Omental fat pad (tissue), 4 donors: ENCODE measurements around the gene EIF4G1. TPM values are rescaled to one million over a fixed set of nuclear protein-coding genes. Genes with fewer than 3 reads are reported as not detected.

Experiments used
- ATAC-seq: fragments of 150-250 bp; one replicate; pipeline ENCODE4 v1.9.1; 2016; ENCODE audit warnings: mild to moderate bottlenecking, moderate library complexity; ENCODE audit not compliant: low FRiP score
- DNase-seq: peaks from one replicate; pipeline ENCODE4 v3.0.0-alpha.2; 2019; ENCODE audit warnings: low spot score
- CTCF ChIP-seq, 3 donors: fragments of 450-650 bp; IDR thresholded peaks; one replicate each; pipeline ENCODE4 v1.5.1; 2016 to 2017; ENCODE audit warnings: antibody characterized with exemption in 3 of 3, mild to moderate bottlenecking in 3 of 3, moderate library complexity in 2 of 3
- total RNA-seq, 4 donors: library from RNA; depleted of rRNA; stranded (reverse); fragments of >200 nt; gene quantifications; one replicate each; pipeline ENCODE4 v1.1.0, GENCODE V29; 2016

The EIF4G1 gene
- total RNA-seq, 4 donors from 2014 or later = 235 to 471 (median 268) TPM

DNA sequence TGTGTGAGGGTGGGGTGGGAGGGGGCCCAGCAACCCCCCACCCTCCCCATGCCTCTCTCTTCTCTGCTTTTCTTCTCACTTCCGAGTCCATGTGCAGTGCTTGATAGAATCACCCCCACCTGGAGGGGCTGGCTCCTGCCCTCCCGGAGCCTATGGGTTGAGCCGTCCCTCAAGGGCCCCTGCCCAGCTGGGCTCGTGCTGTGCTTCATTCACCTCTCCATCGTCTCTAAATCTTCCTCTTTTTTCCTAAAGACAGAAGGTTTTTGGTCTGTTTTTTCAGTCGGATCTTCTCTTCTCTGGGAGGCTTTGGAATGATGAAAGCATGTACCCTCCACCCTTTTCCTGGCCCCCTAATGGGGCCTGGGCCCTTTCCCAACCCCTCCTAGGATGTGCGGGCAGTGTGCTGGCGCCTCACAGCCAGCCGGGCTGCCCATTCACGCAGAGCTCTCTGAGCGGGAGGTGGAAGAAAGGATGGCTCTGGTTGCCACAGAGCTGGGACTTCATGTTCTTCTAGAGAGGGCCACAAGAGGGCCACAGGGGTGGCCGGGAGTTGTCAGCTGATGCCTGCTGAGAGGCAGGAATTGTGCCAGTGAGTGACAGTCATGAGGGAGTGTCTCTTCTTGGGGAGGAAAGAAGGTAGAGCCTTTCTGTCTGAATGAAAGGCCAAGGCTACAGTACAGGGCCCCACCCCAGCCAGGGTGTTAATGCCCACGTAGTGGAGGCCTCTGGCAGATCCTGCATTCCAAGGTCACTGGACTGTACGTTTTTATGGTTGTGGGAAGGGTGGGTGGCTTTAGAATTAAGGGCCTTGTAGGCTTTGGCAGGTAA lies 31.1 kb downstream of the EIF4G1 start:
- no peak for TF ChIP-seq CTCF (IDR thresholded peaks at IDR 0.05)
- ATAC-seq (peak; percentile 31), DNase-seq (no peak)

DNA sequence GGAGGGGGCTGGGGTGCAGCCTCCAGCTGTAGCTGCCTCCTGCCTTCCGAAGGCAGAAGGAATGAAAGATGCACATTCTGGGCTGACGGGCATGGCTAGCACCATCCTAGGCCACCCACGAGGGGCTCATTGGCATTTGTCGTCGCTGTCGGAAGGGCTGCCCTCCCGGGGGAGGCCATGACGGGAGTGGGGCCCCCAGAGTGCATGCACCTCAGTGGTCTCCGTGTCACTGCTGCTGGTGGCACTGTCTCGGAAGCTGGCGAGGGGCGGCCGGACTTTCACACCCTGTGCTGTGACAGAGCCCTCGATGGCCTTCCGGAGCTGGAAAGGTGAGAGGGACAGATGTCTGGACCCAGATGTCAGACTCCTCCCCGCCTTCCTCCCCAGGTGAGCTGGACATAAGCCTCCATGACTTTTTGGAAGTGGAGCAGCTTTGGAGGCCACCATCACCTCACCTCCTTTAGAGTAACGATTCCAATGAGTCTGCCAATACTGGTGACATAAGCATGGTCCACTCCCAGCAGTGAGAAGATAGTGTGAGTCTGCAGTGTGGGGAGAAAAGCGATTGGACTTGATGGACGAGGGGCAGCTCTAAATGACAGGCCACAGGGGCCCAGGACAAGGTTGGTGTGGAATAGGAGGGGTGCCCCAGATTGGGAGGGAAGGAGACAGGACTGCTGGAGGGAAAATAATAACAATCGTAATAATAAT lies 32.2 kb downstream of the EIF4G1 start:
- DNase-seq (no peak), ATAC-seq (no peak)
- no peak for TF ChIP-seq CTCF (IDR thresholded peaks at IDR 0.05)

DNA sequence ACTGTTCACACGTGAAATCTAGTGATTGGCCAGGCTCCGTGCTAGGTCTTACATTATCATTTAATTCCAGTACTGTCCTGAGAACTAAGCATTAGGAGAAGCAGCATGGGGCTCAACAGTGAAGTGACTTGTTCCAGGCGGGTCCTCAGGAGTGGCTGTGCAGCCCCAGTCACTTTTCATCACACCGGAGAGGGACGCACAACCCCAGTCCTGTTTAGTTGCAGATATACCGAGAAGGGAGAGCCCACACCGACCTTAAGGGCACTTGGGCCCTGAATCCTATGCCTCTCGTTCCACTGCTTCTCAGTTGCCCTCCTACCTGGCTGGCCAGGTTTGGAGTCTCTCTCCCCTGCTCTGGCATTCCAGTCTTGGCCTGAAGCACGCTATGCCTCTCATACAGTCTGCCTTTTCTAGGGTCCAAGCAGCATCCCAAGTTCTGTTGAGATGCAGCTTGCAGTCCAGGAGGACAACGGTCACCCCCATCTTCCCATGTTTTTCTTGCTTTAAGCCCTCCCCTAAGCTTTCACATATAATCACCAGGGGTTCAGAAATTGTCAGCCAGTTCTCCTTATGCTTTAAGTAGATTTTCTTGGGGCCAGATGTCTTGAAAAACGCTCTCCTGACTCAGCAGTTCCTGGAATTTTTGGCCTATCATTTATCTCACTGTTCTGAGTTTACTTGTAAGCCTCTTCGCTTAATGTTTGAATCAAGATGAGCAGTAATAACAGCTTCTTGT lies 33.1 kb downstream of the EIF4G1 start:
- TF ChIP-seq CTCF (IDR thresholded peaks at IDR 0.05) = no peak
- ATAC-seq = peak; percentile 33

DNA sequence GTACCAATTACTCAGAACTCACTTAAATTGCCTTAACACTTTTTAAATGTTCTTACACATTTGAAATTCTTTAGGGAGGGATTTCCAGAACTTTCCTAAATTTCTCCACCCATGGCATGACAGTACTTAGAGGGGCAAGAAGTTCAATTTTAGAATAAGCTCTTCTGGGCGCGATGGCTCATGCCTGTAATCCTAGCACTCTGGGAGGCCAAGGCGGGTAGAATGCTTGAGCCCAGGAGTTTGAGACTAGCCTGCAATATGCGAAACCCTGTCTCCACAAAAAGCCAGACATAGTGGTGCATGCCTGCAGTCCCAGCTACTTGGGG lies 33.6 kb downstream of the EIF4G1 start:
- DNase-seq = no peak

More for the DNA sequence above, 33.1 kb downstream of the EIF4G1 start:
- no peak for DNase-seq

DNA sequence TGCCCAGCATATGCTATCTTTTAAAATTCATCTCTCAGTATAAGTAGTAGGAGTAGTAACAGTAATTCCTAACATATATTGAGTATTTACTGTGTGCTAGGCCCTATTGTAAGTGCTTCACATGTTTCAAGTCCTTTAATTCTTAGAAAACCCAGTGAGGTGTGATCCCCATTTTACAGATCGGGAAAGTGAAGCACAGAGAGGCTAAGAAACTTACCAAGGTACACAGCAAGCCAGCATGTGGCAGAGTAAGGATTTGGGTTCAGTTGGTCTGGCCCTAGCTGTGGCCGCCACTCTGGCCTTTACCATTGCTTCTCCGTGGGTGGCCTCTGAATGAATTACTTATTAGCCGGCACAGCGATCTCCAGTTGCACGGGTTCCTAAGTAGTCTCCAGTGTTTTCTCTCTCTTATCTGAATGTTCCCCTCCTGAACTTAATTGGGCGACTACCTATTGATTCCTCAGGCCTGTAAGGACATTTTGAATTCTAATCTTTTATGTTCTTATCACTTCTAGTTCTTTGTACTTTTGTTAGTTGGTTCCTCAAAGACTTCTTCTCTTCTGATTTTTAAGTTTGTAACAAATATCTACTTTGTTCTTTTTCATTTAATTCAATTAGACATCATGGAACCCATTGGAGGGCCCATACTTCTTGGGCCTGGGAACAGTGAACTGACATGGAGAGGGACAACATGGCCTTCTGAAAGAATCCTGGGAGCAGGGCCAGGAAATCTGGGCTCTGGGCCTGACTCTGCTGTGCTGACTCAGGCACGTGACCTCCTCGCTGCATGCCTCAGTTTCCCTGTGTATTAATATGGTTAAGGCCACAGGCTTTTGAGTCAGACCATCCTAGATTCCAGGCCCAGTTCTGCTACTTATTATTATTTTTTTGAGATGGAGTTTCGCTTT lies 35.4 kb downstream of the EIF4G1 start:
- DNase-seq (no peak), ATAC-seq (no peak)
- TF ChIP-seq CTCF (IDR thresholded peaks at IDR 0.05) = no peak

More for the DNA sequence above, 33.6 kb downstream of the EIF4G1 start:
- ATAC-seq = peak; percentile 20
- no peak for TF ChIP-seq CTCF (IDR thresholded peaks at IDR 0.05)

GRCh38 chr3:184350618-184351017 lies 36.2 kb downstream of the EIF4G1 start:
- no peak for TF ChIP-seq CTCF (IDR thresholded peaks at IDR 0.05)
- ATAC-seq (no peak), DNase-seq (no peak)
